Fibroblast of skin of back (primary cell): Measurements from ENCODE around the gene NFASC.

Source experiments
- DNase-seq: peaks from one replicate; pipeline ENCODE4 v3.0.0-alpha.2; 2013

NFASC gene

DNA sequence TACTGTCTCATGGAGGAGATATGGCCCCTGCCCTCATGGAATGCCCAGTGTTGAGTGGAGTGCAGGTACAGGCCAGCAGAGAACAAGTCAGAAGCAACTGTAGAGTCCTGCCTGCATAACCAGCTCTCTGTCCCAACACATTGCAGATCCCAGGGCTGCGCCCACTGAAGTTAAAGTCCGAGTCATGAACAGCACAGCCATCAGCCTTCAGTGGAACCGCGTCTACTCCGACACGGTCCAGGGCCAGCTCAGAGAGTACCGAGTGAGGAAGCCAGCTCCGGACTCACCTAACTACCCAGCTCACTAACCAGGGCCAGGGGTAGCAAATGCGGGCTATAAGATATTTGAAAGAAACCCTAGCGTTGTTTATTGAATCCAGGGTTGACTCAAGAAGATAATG, 113.2 kb downstream of the NFASC start:
- DNase-seq = no peak

DNA sequence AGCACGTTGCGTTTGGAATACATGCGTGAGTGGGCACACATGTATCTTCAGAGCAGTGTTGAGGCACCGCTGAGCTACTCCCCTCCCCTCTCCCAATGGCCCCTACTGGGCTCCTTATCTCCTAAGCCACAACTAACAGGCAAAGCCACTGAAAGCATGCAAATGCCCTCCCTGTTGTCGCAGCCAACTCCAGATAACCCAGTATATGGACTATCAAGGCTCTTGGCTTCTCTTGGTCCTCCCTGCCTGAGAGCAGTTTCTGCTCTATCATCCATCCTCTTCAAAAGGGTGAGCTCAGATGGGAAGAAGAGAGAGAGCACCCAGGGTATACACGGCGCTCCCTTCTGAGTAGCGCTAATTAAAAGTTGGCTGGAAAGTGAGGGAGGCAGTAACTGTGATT, 113.8 kb downstream of the NFASC start:
- no peak for DNase-seq

DNA sequence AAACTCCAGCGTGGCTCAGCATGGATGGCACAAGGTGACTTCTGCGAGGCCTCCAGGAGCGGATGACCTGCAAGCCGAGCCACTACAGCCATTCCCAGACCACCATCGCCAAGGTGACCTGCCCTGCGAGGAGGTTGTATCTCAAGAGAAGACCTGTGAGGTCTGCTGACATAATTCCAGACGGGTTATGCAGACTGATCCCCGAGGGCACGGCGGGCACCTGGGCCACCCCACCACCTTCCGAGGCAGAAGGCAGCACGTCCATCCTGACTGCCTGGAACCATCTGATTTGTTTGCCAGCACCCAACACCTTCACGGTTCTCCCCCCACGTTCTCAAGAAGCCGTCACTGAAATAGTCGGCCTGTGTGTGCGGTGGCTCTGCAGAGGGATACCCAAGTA, 115.5 kb downstream of the NFASC start:
- no peak for DNase-seq

DNA sequence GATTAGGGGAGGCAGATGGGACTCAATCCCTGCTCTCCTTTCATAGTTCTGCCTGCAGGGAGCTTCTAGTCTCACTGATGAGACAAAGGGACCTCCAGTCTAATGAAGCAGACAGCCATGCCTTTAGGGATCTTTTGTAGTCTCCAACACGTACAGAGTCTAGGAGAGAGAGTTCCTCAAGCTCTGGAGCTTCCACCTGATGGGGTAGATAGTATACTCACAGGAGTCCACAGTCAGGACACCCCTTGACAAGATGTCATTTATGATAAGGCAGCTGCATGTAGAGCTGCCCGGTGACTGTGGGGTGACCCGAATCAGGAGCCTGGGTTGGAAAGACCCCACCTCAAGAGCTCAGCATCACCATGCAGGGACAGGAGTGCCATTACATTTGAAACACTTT, 117.0 kb downstream of the NFASC start:
- DNase-seq = no peak

DNA sequence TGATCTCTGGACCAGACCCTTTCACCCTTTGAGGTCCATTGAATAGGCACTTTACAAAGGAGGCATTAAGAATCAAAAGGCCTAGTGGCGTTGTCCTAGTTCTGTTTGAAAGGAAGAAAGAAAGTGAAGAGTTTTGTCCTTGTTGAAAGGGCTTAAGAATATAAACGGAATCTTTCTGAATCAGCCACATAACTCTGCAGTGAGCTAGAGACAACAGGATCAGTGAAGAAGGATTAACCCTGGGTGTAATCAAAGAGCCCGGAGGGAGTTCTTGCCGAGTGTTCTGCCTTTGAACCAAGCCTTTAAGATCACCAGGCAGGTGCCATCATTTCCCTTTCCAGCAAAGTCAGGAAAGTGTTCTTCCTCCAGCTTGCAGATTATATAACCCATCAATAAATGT, 117.5 kb downstream of the NFASC start:
- no peak for DNase-seq

DNA sequence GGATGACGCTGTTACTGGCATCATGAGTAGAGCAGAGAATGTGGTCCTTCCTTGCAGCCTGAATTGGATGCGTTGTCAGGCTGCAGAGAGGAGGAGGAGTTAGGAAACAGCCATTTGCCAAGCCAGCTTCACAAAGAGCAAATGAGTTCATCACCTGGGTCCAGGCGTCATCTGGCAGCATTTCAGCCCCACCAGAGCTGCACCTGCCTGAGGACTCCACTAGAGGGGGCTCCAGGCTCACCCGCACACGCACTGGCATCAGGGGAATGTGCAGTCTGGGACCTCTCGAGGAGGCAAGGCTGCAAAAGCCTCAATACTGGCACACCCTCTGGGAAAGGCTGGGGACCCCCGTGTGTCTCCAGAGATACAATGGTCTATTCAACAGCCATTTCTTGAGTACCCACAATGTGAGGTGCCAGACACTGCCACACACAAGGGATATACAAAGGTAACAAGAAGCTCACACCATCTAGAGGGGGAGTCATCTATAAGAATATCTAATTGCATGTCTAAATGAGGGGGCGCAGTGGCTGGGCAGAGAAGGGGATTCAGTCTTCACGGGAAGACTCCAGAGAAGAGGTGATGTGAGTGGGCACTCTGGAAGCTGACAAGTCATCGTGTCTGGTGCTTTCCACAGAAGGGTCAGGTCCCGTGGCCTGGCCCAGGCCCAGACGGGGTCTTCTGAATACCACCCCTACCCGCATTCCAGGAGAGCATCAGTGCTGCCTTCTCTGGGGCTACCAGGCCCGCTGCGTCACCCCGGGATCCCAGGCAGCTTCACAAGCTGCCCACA, 118.8 kb downstream of the NFASC start:
- peak; percentile 61 for DNase-seq

DNA sequence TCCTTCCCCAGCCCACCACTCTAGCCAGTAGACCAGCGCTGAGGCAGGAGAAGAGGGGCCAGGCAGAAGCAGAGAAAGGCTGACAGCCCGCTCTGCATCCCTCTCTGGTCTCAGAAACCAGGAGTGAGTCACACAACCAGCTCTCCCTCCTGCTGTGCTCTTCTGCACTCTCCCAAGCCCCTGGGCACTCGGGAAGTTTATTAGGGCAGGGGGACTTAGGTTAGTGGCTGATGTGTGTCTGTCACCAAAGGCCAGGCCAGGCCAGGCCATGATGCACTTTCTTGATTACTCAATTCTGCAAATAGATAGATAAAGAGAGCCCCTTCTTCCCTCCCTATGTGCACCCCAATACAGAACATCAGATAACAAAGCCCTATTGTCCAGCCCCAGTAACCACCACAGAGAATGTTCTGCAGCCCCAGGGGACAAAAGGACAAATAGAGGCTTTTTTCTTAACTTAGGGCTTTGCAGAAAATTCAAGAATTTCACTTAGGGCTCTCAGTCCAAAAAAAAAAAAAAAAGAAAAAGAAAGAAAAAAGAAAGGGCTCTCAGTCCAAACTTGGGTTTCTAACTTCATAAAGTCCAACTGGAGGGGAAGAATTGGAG, 119.5 kb downstream of the NFASC start:
- peak; percentile 9 for DNase-seq

DNA sequence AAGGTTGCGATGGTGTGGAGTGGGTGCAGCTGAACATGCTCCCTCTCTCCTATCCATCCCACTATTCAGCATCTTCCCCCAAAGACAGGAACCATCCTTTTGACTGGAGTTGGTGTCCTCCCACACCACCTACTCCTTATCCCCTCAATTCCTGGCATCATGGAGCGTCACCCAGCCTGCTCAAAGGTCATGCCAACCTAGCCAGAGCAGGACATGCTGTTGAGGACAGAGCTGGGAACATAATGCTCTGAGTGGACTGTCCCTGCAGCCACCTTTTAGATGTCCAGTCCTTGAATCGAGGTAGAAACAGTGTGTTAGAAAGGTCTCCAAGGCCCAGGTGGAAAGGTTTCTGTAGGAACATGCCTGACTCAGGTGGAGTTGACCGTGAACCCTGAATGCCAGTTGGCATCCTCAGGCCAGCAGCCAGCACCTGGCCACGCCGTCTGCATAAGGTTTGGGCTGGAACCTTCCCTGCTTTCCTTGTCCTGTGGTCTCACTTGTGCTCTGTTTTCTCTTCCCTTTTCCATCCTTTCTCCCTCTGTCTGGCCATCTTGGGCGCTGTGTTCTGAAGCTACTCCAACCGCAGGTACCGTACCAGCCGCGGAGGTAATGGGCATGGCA, 120.2 kb downstream of the NFASC start:
- DNase-seq = no peak

DNA sequence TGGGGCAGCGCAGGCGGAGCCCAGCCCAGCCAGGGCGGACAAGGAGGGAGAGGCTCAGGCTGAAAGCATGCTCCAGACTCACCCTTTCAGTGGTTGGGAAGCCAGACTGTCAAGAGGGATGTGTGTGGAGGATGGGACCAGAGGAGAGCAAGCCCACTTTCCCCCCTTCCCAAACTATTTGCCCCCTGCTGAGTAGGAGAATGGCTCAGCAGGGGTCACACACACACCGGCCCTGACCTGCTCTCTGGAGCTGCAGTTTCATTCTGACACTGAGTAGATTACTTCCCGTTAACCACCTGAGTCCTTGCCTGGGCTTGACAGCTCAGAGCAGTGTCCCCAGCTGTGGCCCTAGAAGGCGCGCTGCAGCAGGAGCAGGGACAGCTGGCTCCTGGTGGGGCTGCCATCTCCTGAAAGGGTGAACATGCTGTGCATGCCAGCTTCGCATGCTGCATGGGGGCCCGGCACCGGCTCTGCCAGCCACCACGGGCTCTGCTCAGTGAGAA, 120.7 kb downstream of the NFASC start:
- DNase-seq = no peak

DNA sequence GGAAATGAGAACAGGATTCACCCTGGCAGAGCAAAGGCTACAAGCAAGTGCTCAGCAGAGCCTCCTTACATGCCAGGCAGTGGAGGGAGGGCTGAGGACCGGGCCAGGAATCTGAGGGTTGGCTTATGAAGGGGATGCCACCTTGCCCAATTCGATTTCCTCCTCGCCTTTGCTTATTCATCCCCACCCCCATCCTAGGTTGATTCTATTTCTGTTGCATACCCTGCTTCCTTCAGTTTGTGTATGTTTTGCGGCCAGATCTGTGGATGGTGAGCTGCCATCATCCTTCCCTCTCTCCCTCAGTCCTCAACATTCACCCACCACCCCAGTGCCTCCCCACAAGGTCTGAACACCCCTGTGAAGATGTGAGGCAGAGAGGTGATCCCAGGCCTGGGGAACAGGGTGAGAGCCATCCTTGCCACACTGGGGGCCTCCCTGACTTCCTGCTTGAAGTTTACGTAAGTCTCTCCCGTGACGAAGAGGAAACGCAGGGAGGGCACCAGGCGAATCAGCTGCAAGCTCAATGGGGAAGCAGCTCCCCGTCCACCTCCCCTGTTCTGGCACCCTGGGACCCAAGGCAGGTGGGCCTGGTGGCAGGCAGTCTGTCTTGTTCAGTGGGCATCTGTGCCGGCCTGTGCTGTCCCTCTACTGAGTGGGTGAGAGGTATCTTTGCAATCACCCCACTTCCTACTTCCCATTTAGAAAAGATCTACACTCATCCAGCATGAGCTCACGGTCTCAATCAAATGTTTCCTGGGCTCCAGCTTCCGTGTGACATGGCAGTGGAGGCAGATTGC, 121.7 kb downstream of the NFASC start:
- no peak for DNase-seq

DNA sequence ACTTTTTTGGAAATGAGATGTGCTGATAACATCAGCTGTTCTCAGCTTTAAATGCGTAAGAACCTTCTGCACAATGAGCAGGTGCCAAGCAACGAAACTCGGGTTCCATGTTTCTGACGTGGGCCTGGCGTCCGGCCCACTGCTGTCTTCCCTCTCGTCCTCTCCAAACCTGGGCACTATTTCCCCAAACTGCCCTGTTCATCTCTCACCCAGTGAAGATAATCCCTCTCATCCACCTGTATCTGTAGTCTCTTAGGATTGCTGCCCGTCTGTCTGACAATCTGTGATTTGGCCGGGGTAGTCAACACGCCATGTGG, 122.3 kb downstream of the NFASC start:
- DNase-seq = no peak

DNA sequence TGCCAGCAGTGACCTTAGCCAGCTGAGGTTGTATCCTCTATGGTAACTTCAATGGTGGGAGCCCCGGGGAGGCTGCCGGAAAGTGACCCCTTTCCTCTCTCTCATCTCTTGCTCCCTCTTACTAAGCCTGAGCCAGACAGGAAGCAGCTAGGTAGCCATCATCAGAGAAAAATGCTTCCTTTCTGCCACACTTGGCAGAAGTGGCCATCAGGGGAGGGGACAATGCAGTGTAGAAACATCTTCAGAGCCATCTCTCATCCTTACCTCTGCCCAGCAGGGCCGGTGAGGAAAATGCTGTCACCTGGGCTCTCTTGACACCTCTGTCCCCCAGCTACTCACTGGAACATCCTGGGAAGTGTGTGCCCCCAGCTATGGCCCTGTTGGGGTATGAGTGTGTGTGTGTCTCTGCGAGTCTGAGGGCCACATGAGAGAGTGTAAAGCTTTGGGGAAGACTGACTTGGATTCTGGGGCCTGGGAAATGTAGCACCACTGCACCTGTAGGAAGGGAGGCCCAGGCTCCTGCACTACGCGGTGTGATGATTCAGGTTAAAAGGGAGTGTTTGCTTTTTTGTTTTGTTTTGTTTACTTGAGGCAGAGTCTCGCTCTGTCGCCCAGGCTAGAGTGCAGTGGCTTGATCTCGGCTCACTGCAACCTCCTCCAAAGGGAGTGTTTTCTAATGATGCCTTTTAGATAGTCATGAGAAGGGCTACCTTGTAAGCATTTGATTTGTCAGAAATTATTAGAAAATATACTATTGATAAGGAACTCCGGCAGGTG, 123.6 kb downstream of the NFASC start:
- peak; percentile 21 for DNase-seq

DNA sequence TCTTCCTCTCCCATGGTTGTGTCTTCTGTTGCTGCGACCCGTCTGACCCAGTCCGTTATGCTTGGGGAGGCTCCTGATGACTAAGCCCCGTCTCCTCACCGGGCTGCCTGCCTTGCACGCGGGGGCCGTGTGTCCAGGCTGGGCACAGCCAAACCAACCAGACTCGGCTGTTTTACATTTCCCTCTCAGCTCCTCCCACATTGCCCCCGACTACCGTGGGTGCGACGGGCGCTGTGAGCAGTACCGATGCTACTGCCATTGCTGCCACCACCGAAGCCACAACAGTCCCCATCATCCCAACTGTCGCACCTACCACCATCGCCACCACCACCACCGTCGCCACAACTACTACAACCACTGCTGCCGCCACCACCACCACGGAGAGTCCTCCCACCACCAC, 126.3 kb downstream of the NFASC start:
- no peak for DNase-seq

DNA sequence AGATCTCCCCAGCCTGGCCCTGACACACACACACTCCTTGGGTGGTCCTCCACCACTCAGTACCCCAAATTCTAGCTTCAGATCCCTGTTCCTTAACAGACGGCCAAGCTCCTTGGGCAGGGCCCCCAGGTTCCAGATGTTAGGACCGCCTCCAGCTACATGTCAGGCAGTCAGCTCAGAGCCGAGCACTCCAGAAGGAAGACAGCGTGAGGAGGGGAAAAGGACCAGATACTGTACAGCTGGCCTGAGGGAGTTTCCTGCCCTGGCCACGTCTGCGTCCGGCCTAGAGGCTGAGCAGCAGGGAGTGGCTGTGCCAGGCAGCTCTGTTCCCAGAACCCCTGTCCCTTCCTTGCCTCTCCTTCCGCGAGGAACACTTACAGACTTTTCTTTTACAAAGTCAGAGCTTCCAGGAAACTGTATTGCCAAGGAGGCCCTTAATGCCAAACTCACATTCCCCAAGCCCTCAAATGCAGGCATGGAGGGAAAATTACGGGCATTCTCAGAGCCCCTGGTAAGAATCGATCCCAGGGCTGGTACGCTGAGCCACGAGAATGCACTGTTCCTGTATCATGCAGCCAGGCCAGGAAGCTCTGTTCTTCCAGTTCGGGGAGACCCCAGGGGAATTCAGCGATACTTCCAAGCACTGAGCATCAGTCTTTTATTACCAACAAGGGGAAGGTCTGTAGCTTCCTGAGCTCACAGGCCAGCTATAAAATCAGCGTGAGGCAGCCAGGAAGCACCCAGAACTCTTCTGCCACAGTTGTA, 127.1 kb downstream of the NFASC start:
- DNase-seq = peak; percentile 6

DNA sequence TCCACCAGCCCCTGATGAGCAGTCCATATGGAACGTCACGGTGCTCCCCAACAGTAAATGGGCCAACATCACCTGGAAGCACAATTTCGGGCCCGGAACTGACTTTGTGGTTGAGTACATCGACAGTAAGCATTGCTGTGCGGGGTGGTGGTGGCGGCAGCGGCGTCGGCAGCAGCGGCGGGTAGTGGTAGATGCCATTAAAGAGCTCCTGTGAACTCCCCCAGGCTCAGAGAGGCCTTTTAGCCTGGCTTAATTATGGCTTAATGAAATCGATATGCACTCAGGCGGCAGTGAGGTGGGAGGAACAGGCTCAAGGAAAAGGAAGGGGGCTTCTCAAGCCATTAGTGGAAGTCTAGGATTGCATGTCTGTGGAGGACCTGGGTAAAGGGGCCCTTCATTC, 130.5 kb downstream of the NFASC start:
- no peak for DNase-seq

DNA sequence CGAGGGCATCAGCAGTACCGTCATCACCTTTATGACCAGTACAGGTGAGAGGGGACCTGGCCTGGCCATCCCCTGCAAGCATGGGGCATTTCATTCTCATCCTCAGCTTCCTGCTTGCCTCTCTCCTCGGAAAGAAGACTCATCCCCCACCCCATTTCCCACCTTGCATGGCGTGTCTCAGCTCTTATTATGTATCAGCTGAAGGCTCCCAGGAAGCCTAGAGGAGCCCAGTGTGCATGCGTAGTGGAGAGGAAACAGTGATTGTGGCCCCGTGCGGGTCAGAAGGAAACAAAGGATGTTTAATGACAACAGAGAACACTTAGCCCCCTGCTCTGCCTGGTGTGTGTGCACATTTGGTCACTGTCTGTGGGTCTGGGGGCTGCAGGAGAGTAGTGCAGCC, 132.0 kb downstream of the NFASC start:
- no peak for DNase-seq

DNA sequence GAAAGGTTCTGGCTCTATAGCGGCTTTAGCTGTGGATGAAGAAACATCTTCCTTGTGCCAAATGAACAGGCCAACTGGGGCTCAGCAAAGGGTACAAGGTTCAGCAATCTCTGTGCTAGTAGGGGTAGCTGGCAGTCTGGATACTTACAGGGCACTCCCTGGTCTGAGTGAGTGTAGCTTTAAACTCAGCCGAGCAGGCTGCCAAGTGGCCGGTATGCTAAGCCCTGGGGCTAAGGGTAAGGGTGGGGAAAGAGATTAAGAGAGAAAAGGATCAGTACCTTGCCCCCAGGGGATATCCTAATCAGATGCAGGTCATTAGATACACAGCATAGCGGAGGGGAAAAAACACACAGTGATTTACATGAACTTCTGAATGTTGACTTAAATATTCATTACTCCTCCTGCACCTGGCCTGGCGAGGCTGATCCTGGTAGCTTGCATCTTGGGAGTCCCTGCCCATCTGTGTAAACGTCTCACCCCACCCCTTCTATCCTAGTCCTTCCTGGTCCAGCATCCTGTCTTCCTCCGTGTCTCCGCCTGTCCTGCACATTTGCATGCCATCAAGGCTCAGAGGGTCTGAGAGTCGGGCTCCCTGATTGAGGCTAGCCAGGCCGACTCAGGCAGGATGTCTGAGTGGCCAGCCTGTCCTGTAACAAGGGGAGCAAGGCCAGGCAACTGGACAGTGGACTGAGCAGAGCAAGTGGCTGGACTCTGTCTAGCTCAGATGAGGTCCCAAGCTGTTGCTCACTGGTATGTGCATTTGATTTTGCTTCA, 132.9 kb downstream of the NFASC start:
- no peak for DNase-seq

DNA sequence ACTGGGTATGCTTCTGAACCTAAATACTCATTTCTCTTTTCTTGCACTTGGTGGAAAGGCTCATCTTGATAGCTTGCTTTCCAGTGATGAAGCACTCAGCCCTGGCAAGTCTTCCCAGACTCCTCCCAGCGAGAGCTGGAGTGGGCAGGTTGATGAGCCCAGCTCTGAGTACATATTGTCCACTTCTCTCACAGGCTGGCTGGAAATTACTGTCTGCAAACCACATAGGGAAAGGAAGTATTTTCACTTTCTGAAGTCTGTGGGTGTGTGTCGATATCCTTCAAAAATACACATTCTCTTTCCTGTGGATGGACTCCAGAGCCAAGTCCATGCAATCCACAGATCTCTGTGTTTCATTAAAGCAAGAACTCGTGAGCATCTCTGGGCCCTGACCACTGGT, 133.7 kb downstream of the NFASC start:
- DNase-seq = no peak

DNA sequence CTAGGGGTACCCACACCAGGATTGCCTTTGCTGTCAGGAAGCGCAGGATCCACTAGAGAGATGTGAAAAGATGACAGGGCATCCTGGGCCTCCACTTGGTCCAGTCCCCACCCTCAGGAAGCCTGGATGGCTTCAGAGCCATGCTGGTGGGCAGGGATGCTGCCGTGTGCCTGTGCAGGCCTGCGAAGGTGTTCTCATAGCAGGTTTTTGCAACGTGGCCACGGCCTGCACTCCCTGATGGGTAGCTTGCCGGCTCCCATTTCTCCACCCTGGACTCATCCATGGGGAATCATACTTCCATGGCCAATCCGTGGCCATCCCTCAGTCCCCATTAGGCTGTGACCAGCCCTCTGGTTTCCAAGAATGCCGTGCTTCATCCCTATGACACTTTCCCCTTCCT, 138.2 kb downstream of the NFASC start:
- no peak for DNase-seq

DNA sequence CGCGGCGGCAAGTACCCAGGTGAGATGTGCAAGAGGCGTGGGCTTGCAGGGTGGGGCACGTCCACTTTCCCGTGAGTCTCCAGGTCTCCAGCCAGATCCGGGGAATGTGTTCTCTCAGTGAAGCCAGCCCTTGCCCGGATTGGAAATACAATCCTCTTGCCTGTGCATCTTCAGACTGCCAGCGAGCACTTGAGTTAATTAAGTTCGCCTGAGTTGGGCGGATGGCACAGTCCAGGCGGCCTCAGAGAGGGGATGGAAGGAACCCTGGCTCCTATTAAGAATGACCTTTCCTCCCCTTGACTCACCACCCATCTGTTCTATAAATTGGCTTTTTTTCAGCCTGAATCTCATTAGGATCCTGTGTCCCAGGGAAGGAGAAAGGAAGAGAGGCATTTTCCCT, 139.0 kb downstream of the NFASC start:
- no peak for DNase-seq
